Hematopoietic multipotent progenitor cell (in vitro differentiated cells): ENCODE results near the gene GNG4. TPM values are rescaled to one million over a fixed set of nuclear protein-coding genes. Genes with fewer than 3 reads are reported as not detected.
"Not testable (repeated sequence)": the region's sequence is repeated elsewhere in the genome, so short reads cannot be mapped to it uniquely, and the experiment has no call there.

ENCODE experiments used
- DNase-seq, 3 donors: peaks; one replicate each; pipeline ENCODE4 v3.0.0-alpha.2; 2011 to 2015; ENCODE audit warnings: low read depth in 2 of 3, low spot score in 2 of 3
- total RNA-seq: library from RNA; depleted of rRNA; stranded (reverse); fragments of >200 nt; gene quantifications from one replicate; pipeline ENCODE4 v1.2.3, GENCODE V29; 2012

Gene GNG4
- total RNA-seq, 1 donor: 1.9 TPM

- no peak for DNase-seq
Observed at GRCh38 chr1:235628316-235629005, 21.1 kb downstream of the GNG4 start.

DNA sequence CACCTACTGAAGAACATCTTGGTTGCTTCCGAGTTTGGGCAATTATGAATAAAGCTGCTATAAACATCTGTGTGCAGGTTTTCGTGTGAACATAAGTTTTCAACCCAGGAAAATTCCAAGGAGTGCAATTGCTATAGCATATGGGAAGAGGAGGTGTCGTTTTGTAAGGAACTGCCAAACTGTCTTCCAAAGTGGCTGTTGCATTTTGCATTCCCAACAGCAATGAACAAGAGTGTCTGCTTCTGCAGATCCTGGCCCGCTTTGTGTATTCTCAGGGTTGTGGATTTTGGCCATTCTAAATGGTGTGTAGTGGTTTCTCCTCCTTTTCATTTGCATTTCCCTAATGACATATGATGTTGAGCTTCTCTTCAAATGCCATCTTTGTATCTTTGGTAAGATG is 23.8 kb downstream of the GNG4 start:
- no peak for DNase-seq

- no peak for DNase-seq
Observed at GRCh38 chr1:235625340-235625739, 24.2 kb downstream of the GNG4 start.

DNA sequence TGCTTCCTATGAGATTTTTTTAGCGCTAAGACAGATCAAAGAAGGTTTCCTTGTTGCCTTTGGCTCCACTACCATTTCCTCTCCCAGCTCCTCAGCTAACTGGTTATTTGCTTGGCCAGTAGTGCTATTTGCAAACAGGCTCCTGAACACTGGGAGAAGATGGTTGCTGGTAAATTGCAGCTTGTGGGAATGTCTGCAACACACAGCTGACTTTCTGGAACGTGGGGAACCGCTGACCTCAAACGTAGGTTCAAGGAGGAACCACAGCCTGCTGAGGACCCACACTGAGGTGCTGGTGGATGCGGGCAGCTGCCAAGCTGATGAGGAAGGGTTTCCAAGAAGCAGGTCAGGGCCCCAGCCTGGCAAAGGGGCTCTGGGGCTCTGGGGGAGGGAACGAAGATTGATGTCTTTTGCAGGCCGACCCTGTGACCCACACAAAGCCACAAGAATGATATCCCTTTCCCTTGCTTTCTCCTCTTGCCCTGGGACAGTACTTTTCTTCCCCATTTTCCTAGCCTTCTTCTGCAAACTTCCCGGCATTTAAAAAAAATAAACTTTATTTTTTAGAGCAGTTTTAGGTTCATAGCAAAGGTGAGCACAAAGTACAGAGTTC is 24.8 kb downstream of the GNG4 start:
- peak in 1 of 3 donors; percentile 7 for DNase-seq

GRCh38 chr1:235622936-235623779 is 26.4 kb downstream of the GNG4 start:
- DNase-seq: no peak

DNA sequence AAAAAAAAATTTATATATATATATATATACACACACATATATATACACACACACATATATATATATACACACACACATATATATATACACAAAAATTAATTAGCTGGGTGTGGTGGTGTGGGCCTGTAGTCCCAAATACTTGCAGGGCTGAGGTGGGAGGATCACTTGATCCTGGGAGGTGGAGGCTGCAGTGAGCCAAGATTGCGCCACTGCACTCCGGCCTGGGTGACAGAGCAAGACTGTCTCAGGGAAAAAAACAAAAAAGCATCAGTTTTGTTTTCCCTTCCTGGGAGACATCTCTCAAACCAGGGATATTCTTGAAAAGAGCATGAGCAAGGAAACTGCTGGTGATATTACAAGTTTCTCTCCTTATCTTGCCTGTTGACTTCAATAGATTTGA is 30.4 kb downstream of the GNG4 start:
- DNase-seq: not testable (repeated sequence)

- no peak for DNase-seq
Observed at GRCh38 chr1:235617808-235618207, 31.8 kb downstream of the GNG4 start.

DNA sequence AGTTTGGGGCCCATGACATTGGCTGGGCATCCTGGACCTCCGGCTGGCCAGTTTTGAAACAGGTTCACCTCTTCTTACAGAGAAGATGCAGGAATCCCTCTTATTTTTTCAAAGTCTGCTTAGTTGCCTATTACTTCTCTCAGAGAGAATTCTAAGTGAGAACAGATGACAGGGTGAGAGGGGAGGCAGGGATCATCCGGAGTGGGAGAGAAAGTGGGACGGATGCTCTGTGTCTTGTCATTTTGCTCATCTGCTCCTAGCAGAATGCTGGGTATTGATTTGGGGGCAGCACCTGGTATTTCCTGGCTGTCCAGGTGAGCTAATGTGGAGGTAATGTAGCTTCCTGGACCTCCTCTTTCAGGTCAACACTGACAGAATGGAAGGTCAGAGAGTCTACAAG is 32.4 kb downstream of the GNG4 start:
- no peak for DNase-seq

DNA sequence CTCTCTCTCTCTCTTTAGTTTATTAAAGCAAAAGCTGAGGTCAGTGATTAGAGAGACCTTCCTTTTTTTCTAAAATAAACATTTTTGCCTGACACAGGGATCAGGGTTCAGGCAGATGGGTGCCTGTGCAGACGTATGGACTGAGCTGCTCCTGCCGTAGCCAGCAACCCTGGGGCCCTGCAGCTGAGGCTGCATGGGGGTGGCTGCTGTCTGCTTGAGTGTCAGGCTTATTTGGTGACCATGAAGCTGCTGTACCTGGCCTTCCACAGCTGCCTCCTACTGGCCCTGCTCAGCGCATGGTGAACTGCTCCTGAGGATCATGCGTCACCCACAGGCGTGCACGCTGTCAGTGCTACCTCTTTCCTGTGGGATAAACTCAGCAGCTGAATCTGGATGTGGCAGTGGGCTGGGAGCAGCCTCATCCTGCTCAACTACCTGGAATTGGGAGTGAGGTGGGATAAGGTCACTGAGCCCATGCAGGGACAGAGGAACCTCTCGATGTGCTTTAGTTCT is 35.1 kb downstream of the GNG4 start:
- DNase-seq: no peak

- no peak for DNase-seq
Observed at GRCh38 chr1:235613602-235614001, 36.0 kb downstream of the GNG4 start.

DNA sequence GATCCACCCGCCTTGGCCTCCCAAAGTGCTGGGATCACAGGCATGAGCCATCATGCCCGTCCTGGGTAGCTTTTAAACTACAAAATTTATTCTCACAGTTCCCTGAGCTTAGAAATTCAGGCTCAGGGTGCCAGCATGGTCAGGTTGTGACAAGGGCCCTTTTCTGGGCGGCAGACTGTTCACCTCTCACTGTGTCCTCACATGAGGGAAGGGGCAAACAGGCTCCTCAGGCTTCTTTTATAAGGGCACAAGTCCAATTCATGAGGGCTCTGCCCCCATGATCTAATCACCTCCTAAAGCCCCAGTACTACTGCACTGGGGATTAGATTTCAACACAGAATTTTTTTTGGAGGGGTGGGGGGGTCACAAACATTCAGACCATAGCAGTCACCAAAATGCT is 36.8 kb downstream of the GNG4 start:
- no peak for DNase-seq

DNA sequence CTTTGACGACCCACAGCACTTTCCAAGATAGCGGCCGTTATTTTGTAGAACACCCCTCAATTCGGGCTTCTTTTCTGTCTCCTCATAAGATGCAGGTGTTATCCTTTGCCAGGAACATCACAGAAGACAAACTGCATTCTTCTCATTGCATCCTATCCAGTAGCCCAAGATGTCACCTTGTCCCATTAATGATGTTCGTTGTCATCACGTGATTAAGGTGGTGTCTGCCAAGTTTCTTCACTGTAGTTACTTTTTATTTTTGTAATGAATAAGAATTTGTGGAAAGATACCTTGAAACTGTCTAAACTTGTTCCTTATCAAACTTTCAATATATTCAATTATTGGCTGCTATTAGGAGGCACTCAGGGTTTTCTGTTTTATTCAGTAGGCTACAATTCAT is 39.4 kb downstream of the GNG4 start:
- DNase-seq: no peak

DNA sequence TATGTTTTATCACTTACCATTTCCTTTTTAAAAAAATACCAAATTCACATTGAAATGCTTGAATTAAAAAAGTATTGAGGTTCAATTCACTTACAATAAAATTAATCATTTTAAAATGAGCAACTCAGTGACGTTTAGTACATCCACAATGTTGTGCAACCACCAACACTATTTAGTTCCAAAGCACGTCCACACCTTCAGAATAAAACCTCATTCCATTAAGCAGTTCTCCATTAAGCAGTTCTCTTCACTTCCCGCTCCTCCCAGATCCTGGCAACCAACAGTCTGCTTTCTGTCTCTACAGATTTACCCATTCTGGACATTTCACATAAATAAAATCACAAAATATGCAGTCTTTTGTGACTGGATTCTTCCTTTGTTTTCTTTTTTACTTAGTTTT is 41.3 kb downstream of the GNG4 start:
- DNase-seq: no peak

DNA sequence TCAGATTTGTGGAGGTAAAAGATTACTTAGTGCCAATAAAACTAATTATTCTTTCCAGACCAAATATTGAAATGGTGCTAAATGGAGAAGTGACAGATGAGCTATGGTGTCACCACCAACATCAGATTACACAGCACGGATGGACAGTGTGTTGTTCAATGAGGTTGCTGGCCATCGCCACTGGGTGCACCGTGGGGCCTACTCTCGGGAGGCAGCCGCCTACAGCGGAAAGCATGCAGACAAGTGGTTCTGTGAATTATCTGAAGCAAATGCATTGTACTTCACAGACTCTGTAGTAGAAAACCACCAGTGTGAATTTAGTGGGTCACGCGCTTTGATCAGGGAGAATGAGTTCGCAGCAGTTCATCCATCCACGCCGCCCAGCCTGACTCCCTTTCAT is 42.3 kb downstream of the GNG4 start:
- DNase-seq: no peak

GRCh38 chr1:235601104-235601503 is 48.5 kb downstream of the GNG4 start:
- DNase-seq: peak in 2 of 3 donors; percentile 22 to 61

DNA sequence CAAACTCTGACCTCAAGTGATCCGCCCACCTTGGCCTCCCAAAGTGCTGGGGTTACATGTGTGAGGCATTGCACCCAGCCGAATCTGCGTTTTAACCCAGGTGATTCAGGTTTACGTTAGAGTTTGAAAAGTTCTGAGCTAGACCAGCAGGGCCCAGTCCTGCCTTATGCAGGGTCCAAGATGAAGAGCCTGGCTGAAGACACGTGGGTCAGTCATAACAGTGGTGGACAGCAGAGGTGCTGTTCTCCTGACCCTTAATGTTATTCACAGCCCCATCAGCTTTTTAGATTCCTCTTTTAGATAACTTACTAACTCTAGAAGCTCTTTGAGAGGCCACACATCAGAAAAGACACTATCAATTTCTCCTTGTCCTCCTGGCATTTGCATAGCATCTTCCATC is 50.0 kb downstream of the GNG4 start:
- DNase-seq: no peak

GRCh38 chr1:235597867-235598553 is 51.6 kb downstream of the GNG4 start:
- no peak for DNase-seq

GRCh38 chr1:235595079-235595478 is 54.5 kb downstream of the GNG4 start:
- no peak for DNase-seq

DNA sequence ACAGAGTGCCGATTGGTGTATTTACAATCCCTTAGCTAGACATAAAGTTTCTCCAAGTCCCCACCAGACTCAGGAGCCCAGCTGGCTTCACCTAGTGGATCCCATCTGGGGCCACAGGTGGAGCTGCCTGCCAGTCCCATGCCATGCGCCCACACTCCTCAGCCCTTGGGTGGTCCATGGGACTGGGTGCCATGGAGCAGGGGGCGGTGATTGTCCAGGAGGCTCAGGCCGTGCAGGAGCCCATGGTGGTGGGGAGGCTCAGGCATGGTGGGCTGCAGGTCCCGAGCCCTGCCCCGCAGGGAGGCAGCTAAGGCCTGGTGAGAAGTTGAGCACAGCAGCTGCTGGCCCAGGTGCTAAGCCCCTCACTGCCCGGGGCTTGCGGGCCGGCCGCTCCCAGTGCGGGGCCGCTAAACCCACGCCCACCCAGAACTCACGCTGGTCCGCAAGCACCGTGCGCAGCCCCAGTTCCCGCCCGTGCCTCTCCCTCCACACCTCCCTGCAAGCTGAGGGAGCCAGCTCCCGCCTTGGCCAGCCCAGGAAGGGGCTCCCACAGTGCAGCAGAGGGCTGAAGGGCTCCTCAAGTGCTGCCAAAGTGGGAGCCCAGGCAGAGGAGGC is 55.2 kb downstream of the GNG4 start:
- DNase-seq: not testable (repeated sequence)

DNA sequence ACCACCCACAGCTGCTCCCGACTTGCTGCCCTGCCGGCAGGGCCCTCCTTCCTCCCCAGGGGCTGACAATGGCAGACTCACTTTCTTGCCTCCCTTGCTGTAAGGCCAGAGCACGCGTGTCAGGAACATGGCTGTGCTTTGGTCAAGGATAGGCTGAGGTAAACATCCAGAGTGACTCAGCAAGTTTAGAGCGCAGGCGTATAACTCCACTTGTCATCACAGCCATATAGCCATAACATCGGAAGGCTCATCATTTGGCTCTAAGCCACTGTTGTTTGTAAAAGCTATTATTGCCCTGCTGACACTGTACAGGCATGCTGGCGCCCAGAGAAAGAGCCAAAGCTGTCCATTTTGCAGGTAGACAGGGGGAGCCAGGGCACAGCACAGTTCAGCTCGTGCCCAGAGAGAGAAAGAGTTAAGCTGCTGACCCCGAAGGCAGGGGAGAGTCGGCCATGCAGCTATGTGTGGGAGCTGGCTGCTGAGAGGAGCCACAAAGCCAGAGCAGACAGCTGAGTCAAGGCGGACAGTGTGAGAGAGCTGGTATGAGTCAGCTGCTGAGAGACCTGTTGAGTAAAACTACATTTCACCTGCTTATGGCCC is 60.6 kb downstream of the GNG4 start:
- DNase-seq: peak in 1 of 3 donors; percentile 22
